ENCODE measurements around the gene RNF222.
A peak's percentile ranks its signal among the peaks of the same experiment; 100 is the strongest.

Gene RNF222

DNA sequence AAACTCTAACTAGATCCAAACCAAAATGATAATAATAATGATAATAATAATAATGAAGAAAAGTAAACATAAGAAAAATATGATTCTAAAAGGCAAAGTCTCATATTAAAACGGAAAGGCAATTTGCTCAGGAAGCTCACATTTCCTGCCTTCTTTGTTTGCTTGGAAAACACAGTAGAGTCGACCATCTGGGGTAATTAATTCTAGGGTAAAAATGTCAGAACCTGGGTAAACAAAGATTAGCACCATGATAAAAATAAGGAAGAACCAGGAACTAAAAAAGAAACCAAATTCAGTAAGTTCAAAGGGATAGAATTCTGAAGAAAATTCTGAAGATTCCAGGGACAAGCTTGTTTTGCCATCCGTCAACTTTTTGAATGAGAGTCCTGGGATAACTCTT, 37.4 kb downstream of the RNF222 start:
- TF ChIP-seq, protein P1, sequence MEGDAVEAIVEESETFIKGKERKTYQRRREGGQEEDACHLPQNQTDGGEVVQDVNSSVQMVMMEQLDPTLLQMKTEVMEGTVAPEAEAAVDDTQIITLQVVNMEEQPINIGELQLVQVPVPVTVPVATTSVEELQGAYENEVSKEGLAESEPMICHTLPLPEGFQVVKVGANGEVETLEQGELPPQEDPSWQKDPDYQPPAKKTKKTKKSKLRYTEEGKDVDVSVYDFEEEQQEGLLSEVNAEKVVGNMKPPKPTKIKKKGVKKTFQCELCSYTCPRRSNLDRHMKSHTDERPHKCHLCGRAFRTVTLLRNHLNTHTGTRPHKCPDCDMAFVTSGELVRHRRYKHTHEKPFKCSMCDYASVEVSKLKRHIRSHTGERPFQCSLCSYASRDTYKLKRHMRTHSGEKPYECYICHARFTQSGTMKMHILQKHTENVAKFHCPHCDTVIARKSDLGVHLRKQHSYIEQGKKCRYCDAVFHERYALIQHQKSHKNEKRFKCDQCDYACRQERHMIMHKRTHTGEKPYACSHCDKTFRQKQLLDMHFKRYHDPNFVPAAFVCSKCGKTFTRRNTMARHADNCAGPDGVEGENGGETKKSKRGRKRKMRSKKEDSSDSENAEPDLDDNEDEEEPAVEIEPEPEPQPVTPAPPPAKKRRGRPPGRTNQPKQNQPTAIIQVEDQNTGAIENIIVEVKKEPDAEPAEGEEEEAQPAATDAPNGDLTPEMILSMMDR (conservative IDR thresholded peaks at IDR 0.05), result no peak
- TF ChIP-seq ZFX (IDR thresholded peaks at IDR 0.05), result no peak
- H3K27ac ChIP-seq, result no peak overlapping the region

DNA sequence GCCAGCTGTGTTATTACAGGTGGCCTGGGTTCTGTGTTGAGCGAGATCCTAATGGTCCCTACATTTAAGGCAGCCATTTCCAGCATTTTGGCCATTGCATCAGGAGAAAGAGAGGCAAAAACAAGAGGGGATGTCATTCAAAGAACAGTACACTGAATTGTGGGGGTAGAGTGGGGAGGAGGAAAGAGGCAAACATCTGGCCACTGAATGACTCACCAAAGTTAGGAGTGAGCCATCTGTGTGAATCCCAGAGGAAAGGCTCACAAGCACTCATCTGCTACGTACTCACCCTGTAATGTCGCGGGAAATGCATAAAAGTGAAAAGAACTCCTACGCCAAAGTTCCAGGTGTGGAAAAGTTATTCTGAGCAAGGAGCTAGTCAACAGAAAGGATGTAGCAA, 37.9 kb downstream of the RNF222 start:
- peak overlapping the region; percentile 52 for H3K27ac ChIP-seq
- TF ChIP-seq, protein P1 (conservative IDR thresholded peaks at IDR 0.05), result no peak
- no peak for TF ChIP-seq ZFX (IDR thresholded peaks at IDR 0.05)

DNA sequence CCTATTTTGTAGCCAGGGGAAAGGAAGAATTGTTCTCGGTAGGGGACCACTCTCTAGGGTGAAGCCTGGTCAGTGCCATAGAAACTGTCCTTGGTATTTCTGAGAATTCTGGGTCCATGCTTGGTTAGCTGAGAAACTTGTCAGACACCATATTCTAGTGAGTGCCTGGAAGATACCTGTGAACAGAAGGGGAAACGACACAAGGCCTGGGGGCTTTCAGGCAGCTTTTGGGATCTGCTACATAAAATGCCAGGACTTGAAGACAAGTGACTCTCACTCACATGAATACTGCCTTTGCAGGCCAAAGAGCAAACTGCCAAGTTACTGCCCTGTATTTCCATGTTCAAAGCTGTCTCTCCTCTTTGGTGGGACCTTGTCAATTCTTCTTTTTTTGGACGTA, 39.7 kb downstream of the RNF222 start:
- no peak overlapping the region for H3K27ac ChIP-seq
- TF ChIP-seq, protein P1 (conservative IDR thresholded peaks at IDR 0.05), result no peak
- no peak for TF ChIP-seq ZFX (IDR thresholded peaks at IDR 0.05)

DNA sequence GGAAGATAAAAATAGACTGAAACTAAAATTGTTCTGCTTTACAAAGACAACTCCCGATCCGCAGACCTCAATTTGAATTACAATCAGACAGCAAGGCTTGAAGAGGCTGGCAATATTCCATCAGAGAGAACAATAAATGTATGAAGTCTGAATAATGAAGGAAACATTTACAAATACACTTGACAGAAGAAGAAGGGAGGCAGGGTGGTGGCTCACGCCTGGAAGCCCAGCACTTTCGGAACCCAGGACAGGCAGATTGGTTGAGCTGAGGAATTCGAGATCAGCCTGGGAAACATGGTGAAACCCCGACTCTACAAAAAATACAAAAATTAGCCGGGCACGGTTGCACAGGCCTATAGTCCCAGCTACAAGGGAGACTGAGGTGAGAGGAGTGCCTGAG, 43.4 kb downstream of the RNF222 start:
- H3K27ac ChIP-seq, result no peak overlapping the region
- TF ChIP-seq, protein P1 (conservative IDR thresholded peaks at IDR 0.05), result no peak
- TF ChIP-seq ZFX (IDR thresholded peaks at IDR 0.05), result no peak

DNA sequence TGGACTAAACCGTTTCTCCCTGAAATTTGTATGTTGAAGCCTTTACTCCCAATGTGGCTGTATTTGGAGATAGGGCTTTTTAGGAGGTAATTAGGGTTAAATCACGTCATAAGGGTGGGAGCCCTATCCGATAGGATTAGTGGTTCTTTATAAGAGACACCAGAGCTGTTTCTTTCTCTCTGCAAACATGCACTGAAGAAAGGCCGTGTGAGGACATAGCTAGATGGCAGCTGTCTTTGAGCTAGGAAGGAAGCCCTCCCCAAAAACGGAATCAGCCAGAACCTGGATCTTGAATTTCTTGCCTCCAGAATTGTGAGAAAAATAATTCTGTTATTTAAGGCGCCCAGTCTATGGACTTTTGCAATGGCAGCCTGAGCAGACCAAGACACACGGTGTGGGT, 43.9 kb downstream of the RNF222 start:
- H3K27ac ChIP-seq, result no peak overlapping the region
- TF ChIP-seq ZFX (IDR thresholded peaks at IDR 0.05), result no peak
- TF ChIP-seq, protein P1 (conservative IDR thresholded peaks at IDR 0.05), result no peak

DNA sequence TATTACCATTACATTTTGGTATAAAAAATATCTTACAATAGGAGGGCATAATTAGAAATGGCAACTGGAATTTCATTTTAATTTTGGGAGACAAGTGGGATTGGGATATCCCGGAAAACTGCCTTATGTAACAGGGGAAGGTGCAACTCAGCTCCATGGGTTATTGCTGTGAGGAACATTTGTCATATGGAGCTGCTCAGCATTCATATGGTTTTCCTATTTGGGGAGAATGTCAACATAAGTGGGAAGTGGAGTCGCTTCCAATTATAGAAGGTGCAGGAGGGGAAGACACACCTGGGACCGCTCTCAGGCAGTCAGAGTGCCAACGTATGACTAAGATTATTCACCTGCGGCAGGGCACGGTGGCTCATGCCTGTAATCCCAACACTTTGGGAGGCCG, 47.3 kb downstream of the RNF222 start:
- H3K27ac ChIP-seq, result no peak overlapping the region
- TF ChIP-seq, protein P1 (conservative IDR thresholded peaks at IDR 0.05), result no peak
- no peak for TF ChIP-seq ZFX (IDR thresholded peaks at IDR 0.05)

DNA sequence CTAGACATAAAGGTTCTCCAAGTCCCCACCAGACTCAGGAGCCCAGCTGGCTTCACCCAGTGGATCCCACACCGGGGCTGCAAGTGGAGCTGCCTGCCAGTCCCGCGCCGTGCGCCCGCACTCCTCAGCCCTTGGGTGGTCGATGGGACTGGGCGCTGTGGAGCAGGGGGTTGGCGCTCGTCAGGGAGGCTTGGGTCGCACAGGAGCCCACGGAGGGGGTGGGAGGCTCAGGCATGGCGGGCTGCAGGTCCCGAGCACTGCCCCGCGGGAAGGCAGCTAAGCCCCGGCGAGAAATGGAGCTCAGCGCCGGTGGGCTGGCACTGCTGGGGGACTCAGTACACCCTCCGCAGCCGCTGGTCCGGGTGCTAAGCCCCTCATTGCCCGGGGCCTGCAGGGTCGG, 50.6 kb downstream of the RNF222 start:
- H3K27ac ChIP-seq, result peak overlapping the region; percentile 92

DNA sequence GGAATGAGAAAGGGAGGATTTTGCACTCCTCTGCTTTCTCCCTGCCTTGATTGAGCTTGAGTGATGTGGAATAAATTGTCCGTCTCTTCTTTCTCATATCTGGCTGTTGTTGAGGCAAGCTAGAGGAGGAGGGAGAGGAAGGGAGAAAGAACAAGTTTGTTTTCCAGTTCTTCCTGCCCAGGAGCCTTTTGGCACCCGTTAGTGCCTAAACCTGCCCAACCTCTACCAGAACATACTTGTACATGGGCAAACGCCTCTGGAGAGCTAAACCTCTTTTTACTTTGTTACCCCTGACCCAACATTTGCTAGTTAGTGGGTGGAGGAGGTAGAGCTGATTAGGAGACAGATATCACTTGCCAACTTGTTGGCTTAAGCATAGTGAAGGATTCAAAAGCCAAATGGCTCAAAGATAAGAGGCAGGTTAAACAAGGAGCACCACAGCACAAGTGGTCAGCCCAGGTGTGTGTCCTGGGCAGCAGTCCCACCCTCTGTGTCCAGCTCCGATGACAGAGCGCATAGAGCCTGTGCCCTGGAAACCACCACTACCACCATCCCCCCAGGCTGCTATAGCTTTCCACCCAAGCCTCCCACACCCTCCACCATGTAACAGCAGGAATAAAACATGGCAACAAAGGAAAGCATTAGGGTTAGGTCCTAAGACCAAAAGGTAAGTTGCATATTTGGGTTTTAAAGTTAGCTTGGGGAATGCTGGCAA, 51.5 kb downstream of the RNF222 start:
- peak overlapping the region; percentile 92 for H3K27ac ChIP-seq
- no peak for TF ChIP-seq ZFX (IDR thresholded peaks at IDR 0.05)
- TF ChIP-seq, protein P1 (conservative IDR thresholded peaks at IDR 0.05), result no peak
